SU-DHL-6 (cell line): ENCODE data around the gene WASF3.

Experiments
- EZH2phosphoT487 ChIP-seq: fragments of 200-600 bp; sonication (generic), shearing (Covaris generic); conservative IDR thresholded peaks from 2 replicates; pipeline ENCODE4 v1.6.1; 2018; ENCODE audit warnings: mild to moderate bottlenecking, antibody characterized with exemption, low read length, moderate library complexity, mixed read lengths
- TF ChIP-seq, protein P1 (sequence below): fragments of 200-600 bp; sonication (generic); IDR thresholded peaks from one replicate; pipeline ENCODE4 v1.5.1; 2017; ENCODE audit warnings: antibody characterized with exemption, mild to moderate bottlenecking, low read length, moderate library complexity; ENCODE audit not compliant: insufficient read depth, poor library complexity, severe bottlenecking

DNA sequence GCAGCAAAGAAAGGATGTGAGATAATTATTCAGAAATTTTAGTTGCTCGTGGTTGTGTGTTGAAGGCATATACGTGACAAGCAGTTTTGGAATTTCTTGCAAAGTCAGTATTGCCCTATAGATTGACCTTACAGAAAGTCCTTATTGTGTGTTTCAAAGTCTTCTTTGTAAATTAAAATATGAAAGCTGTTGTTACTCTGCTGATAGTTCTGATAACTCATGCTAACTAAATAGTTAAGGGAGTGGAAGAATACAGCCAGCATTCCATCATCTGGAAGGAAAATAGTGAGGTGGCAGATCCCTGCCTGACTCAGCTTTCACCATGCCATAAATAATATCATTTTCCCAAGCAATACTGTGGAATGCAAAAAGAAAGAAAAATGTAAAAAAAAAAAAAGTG lies 27.2 kb downstream of the WASF3 start:
- TF ChIP-seq, protein P1, sequence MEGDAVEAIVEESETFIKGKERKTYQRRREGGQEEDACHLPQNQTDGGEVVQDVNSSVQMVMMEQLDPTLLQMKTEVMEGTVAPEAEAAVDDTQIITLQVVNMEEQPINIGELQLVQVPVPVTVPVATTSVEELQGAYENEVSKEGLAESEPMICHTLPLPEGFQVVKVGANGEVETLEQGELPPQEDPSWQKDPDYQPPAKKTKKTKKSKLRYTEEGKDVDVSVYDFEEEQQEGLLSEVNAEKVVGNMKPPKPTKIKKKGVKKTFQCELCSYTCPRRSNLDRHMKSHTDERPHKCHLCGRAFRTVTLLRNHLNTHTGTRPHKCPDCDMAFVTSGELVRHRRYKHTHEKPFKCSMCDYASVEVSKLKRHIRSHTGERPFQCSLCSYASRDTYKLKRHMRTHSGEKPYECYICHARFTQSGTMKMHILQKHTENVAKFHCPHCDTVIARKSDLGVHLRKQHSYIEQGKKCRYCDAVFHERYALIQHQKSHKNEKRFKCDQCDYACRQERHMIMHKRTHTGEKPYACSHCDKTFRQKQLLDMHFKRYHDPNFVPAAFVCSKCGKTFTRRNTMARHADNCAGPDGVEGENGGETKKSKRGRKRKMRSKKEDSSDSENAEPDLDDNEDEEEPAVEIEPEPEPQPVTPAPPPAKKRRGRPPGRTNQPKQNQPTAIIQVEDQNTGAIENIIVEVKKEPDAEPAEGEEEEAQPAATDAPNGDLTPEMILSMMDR: no peak
- no peak for TF ChIP-seq EZH2phosphoT487
